Hematopoietic multipotent progenitor cell treated with erythropoietin and hydrocortisone succinate and interleukin-3 and kit ligand, for 15 days (in vitro differentiated cells): ENCODE measurements around the gene OTUB2.
"Not testable (repeated sequence)": the region's sequence is repeated elsewhere in the genome, so short reads cannot be mapped to it uniquely, and the experiment has no call there.

ENCODE experiments used
- DNase-seq: peaks from one replicate; pipeline ENCODE4 v3.0.0-alpha.2; 2015; ENCODE audit warnings: low spot score

Gene OTUB2

DNA sequence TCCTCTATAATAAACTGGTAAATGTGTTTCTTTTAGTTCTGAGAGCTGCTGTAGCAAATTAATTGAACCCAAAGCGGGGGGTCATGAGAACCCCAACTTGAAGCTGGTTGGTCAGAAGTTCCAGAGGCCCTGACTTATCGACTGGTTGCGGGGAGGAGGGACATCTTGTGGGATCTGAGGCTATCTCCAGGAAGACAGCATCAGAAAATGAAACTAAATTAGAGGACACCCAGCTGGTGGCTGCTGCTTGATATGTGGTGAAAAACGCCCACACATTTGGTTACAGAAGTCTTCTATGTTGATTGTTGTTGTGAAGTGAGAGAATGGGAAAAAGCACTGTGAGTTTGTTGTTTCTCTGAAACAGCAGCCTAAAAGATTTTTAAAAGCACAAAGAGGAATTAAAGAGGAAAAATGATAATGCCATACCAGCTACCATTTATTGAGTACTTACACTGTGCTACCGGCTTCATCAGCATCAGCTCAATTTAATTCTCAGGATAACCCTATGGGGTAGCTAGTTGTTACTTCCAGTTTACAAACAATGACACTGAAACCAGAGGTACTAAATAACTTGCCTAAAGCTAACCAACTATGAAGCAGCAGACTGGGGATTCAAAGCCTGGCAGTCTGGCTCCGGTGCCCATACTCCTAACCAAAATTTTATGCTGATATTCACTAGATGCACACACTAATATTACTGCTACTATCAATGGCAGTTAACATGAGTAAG, 30.6 kb downstream of the OTUB2 start:
- peak; percentile 14 for DNase-seq

DNA sequence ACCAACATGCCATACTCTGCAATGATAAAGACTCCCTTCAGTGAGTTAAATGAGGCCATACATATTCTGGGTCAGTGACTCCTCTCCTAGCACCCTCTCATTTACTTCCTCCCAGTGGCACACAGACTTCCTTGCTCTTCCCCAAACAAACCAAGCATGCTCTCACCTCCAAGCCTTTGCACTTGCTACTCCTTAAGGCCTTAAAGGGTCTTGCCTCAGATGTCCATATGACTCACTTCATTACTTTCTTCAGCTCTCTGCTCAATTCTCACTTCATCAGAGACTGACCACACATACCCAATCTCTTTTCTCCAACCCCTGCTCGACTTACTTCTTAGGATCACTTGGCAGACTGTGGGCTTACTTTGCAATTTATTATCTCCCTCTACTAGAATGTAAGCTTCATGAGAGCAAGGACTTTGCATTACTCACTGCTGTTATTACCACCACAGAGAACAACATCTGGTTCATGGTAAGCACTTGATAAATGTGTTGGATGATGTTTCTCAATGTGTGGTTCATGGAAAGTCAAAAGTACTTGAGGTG, 32.1 kb downstream of the OTUB2 start:
- peak; percentile 30 for DNase-seq

DNA sequence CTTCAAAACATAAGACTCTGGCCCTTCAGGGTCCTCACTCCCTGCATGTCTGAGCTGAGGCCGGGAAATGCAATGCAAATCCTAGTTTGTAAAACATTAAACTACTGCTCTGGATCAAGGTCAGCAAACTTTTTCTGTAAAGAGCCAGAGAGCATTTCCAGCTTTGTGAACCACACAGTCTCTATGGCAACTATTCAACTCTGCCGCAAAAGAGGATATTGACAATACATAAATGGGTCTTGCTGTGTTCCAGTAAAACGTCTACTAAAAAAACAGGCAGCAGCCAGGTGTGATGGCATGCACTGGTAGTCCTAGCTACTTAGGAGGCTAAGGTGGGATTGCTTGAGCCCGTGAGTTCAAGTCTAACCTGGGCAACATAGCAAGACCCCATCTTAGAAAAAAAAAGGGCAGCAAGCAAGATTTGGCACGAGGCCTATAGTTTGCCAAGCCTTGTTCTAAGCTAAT, 32.6 kb downstream of the OTUB2 start:
- no peak for DNase-seq

DNA sequence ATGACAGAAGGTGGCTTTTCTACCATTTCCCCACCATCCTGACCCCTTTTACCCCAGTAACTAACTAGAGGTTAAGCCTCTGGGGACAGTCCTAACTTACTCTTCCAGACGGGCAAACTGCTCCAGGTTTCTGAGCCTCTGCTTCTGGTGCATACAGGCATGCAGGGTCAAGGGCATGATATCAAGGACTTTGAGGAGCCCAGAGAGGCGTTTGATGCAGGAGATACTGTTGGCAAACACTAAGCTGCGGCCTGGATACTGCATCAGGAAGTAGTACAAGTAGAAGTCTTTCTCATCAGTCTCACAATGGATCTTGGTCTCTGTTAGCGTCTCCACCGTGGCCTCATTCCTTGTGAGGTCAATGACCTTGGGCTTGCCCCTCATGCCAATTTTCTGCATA, 33.9 kb downstream of the OTUB2 start:
- no peak for DNase-seq

DNA sequence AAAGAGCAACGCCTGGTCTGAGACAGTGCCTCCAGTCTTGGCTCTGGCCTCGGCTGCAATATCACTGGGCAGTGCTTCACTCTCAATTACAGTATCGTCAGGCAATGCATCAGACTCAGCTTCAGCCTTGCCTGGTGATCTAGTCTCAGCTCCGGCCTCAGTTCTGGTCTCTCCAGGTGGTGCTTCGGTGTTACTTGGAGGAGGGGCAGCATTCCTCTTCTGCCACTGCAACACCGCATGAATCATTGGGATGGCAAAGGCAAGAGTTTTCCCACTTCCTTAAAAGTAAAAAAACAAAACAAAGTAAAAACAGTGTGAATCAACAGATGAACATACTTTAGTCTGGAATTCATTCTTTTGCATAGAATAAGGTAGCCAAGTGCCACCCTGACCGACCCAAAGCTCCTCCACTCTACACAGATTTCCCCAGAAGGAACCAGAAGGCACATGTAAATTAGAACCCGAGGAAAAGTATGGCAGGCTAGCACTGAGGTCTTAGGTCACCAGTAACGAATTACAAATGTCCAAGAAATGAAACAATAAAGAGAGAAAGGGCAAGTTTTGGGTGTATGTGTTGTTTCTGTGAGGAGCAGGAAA, 36.3 kb downstream of the OTUB2 start:
- no peak for DNase-seq

DNA sequence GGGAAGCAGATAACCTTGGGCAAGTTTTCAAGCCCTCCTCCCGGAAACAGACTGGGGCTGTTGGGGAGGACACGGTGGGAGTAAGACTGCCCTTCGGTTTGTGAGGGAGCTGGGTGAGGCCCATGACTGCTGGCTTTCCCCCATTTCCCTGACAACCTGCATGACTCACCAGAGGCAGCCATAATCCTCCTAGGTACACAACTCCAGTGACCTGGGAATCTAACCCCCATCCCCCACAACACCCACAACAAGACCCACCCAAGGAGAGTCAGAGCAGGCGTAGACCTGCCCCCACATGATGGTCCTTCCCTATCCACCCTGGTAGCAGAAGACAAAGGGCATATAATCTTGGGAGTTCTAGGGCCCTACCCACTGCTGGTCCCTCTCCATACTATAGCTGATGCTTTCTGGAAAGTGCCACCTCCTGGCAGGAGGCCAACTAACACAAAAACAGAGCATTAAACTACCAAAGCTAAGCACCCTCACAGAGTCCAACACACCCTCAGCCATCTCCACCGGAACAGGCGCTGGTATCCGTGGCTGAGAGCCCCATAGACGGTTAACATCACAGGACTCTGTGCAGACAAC, 40.0 kb downstream of the OTUB2 start:
- DNase-seq, result no peak

DNA sequence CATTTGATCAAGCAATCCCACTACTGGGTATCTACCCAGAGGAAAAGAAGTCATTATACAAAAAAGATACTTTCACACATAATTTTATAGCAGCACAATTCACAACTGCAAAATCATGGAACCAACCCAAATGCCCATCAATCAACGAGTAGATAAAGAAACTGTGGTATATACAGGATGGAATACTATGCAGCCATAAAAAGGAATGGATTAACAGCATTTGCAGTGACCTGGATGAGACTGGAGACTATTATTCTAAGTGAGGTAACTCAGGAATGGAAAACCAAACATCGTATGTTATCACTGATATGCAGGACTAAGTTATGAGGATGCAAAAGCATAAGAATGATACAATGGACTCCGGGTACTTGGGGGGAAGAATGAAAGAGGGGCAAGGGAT, 45.9 kb downstream of the OTUB2 start:
- not testable (repeated sequence) for DNase-seq

DNA sequence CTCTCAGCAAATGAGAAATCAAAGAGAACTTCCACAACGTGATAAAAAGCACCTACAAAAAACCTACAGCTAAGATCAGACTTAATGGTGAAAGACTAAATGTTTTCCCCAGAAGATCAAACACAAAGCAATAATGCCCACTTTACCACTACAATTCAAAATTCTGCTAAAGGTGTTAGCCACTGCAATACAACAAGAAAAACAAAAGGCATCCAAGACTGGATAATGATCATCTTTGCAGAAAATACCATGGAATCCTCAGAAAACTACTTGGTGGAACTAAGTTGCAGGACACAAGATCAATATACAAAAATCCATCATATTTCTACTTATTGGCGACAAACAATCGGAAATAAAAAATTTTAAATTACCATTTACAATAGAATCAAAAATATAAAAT, 48.4 kb downstream of the OTUB2 start:
- no peak for DNase-seq

DNA sequence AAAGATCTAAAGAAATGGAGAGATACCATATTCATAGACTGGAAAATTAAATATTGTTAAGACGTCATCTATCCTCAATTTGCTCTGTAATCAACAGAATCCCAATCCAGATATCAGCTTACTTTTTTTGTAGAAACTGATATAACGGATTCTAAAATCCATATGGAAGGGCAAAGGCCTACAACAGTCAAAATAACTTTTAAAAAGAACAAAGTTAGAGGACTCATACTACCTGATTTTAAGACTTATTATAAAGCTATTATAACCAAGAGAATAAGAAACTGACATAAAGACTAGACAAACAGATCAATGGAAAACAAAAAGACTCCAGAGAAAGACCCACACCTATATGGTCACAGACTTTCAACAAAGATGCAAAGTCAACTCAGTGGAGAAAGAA, 48.9 kb downstream of the OTUB2 start:
- no peak for DNase-seq

DNA sequence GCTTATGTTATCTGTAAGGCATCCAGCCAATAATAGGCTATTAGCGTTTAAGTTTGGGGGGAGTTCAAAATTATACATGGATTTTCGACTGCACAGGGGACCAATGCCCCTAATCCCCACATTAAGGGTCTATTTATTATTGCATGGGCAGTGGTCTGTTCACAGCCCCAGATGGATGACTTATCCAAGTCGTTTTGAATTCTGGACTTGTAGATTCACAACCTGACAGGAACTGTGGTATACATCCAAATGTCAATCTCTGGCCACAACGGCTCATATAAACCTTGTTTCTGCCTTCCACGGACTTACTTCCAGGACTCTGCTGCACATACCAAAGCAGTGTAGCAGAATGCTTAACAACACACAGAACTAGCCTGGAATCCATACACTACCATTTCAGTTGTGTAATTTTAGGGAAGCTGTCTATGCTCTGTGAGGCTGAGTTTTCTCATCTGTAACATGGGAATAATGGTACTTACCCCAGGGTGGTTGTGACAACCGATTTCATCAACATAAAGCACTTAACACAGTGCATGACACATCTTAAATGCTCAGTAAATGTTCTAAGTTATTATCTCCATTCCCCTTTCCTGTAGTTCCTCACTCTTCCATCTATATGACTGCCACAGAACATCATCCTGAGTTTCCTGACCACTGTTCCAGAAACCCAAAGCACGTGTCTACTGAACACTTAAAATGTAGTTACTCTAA, 51.1 kb downstream of the OTUB2 start:
- no peak for DNase-seq

DNA sequence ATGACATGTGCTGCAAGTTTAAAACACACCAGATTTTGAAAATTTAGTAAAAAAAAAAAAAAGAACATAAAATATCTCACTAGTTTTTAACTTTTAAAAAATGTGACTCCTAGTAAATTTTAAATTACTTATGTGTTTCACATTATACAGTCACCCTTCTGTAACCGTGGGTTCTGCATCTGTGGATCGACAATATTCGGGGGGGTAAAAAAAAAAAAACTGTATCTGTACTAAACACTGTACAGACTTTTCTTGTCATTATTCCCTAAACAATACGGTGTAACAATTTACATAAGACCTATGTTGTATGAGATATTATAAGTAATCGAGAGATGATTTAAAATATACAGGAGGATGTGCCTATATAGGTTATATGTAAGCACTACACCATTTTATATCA, 51.7 kb downstream of the OTUB2 start:
- no peak for DNase-seq

DNA sequence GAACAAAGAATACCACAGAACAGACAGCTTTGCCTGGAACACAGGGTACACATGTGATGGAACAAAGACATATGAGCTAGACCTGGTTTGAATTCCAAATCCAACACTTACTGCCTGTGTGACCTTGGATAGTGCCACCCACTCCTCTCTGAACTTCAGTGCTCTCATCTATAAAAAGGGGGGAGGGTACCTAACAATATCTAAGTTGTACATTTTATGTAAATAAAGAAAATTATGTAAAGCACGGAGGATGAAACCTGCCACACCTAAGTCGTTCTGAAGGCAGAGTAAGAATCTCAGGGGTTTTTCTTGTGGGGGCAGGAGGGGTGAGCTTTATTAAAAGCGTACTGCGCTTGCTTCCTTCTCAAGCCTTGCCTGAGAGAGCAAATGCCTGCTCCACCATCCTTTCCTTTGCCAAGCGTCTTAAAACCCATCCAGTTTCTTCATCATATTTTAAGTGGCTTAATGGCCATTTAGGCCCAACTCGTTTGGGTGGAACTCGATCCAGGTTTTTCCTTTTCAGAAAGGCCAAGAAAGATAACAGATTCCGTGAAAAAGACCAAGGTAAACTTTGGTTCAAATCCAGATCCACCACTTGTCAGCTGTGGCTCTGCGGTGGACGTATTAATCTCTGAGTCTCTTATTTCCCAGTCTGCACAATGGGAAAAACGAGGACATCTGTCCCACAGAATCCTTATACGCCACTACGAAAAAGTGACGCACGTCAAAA, 53.9 kb downstream of the OTUB2 start:
- peak; percentile 14 for DNase-seq

DNA sequence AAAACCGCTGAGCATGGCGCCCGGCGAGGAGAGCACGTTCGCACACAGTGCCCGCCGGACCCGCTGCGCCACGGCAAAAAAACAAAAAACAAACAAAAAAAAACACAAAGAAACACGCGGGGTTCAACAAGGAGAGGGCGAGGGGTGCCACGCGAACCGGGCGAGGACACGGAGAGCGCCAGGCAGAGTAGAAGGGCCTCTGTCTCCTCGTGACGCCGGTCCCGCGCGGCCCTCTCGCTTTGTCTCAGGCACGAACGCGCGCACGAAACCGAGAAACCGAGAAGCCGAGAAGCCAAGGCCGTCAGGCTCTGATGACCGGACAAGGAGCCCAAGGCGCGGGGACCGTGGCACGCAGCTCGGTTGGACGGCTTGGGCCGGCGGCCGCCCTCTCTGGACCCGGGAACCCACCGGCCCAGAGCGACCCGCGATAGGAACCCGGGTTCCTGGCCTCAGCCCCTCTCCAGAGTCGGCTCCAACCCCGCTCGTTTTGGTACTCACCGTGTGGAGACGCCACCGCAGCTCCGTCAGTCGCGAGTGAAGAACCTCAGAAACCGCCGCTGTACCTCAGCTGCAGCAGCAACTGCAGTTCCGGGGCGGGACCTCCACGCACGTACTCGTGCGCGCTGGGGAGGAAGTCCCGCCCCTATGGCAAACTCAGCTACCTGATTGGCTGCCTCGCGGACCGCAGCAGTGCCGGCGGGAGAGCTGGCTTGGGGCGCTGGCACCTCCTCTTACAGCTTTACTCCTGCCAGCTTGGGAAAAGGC, 54.7 kb downstream of the OTUB2 start, which contains the start of the genes DDX24 and IFI27L1:
DDX24 (minus strand) TSS at position 582 of the 765 bp plus-strand sequence. CDS start 1,460 bp downstream, outside the sequence.
IFI27L1 (plus strand) TSS at position 690 of the 765 bp plus-strand sequence. CDS start 15,628 bp downstream, outside the sequence.
- peak; percentile 96 for DNase-seq

DNA sequence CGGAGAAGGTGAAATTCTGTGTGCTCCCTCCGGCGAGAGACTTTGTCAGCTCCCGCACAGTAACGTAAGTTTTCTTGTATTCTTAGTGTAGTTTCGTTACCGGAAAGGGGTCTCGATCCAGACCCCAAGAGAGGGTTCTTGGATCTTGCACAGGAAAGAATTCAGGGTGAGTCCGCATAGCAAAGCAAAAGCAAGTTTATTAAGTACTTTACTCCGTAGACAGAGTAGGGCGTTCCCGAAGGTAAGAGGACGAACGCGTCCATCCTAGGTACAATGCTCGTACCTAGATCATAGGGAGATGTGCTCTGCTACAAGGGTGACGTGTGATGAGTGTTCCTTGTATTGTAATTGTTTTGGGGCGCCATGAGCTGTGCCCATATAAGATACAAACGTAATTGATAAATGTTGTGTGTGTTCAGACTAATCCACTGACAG, 55.3 kb downstream of the OTUB2 start:
- DNase-seq, result no peak

DNA sequence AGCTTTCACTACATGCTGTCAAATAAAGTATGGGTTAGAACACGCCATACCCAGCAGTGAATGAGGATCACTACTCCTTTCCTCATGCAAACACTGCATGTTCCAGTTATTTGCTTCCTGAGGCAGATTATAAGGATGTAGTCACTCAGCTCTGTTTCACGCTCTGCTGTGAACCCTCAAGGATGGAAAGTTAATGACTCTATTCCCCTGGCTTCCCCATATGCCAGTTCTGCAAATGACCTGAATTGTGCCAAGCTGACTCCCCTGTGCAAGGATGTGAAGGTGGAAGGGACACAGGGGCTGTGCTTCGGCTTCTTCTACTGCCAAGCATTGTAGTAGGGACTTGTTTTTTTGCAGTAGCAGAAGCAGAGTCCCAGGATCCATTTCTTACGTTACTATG, 61.8 kb downstream of the OTUB2 start:
- DNase-seq, result no peak

DNA sequence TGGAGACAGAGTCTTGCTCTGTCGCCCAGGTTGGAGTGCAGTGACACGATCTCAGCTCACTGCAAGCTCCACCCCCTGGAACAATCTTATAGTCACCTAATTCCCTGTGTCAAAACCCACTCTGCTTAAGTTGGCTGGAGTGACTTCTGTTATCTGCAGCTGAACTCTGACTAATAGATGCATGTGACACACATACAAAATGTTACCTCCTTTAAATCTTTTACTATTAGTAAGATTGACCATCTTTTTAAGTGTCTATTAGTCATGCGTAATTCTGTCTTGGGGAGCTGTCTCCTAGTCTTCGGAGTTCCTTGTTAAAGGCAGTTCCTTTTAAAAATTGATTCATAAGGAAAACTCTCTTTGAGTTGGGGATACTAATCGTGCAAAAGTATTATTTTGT, 62.4 kb downstream of the OTUB2 start:
- DNase-seq, result no peak

DNA sequence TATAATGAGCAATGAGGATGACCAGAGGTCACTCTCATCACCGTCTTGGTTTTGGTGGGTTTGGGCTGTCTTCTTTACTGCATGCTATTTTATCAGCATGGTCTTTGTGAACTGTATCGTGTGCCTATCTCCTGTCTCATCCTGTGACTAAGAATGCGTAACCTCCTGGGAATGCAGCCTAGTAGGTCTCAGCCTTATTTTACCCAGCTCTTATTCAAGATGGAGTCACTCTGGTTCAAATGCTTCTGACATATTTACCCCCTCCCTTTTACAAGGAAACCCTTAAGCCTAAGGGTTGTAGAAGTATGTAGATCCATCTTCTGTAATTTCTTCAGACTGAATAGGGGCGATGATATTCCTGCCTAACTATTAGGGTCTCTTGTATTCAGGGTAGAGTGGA, 63.3 kb downstream of the OTUB2 start:
- no peak for DNase-seq

DNA sequence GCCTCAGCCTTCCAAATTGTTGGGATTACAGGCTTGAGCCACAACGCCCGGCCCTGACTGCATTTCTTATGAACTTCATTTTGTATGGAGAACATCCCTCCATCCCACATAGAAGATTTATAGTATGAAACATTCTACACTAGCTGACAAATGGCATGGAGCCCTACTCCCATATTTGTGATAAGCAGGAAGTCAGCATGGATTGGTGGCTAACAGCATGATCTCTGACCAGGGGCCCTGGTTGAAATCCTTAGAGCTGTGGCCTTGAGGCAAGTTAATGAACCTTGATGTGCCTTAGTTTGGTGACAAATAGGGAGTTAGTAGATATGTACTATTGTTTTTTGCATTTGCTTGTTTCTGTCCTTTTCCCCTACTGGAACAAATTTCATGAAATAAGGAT, 67.3 kb downstream of the OTUB2 start:
- DNase-seq, result no peak

DNA sequence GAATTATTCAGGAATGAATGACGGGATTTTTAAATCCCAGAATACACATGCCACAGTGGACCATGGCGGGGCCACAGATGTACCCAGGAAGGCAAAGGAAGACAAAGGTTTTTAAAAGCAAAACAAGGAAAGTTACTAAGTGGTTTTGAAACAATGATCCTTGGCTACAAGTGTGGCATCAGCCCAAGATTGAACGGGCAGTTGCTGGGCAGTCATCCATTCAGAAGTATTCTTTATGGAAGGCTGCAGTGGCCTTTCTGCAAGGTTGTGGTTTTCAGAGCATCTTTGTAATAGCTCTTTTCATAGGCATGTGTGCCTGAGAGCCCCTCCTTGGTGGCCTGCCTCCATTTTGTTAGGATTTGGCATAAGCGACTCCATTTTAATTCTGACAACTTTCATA, 71.0 kb downstream of the OTUB2 start:
- DNase-seq, result no peak
